HG03558 (cell line): Measurements from ENCODE around the gene SIGLEC14.

ENCODE experiments used
- ATAC-seq: cut with Tn5 transposase; IDR thresholded peaks from one replicate; pipeline ENCODE4 v1.9.1; 2021; ENCODE audit warnings: moderate number of reproducible peaks; ENCODE audit not compliant: unreplicated experiment; ENCODE audit errors: extremely low read depth

The SIGLEC14 gene

DNA sequence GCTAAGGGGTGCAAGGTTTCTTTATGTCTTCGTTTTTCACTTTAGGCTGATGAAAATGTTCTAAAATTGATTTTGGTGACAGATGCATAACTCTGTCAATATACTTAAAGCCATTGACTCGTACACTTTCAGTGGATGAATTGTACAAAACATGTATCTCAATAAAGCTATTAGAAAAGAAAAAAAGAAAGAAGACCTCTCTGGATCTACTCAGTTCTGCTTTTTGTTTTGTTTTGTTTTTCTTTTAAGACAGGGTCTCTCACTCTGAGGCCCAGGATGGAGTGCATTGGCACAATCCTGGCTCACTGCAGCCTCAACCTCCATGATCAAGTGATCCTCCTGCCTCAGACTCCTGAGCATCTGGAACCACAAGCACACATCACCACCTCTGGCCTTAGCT, 19.9 kb downstream of the SIGLEC14 start:
- ATAC-seq: no peak

DNA sequence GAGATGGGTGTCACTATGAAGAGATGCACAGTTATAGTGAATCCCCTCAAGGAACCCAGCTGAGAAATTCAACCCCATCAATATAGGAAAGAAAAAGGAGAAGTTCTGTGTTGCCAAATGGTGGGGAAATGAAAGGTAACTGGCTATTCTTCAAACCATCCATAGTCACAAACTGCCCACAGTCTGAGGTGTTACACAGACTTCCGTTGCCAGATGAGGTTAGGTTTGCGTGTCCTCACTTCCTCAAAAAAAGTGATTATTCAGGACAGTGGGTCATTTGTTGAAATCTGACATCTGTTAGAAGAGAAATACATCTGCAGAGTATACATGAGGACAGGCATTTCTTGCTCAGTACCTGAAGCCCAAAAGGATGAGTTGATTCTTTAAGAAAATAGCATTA, 25.4 kb downstream of the SIGLEC14 start:
- no peak for ATAC-seq

DNA sequence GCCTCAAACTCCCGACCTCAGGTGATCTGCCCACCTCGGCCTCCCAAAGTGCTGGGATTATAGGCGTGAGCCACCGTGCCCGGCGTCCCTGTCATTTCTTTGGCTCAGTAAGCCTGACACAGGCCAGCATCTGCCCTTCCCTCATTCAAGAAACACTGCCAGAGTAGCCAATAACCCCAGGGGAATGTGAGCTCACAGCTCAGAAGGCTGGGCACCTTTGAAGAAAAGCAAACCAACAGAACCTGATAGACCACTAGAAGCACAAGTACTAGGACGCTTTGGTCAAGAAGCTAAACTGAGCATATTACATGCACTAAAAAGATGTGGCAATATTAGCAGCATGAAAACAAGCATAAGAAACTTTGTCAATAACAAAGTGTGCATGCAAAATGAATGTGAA, 30.6 kb downstream of the SIGLEC14 start:
- ATAC-seq: no peak

DNA sequence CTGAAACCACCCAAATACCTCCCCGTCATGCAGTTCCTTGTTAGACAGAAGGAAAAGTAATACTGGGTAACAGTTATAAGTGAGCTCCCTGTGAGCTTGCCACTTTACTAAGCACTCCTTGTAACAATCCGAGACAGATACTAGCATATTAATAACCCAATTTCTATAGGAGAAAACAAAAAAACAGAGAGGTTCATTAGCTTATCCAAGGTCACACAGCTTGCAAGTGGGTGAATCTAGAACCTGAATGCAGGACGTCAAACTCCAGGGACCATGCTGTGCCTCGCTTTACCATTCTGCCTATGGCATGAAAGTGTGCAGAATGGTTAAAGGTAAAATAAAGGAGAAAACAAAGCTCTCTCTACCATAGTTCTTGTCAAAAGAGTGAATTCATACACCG, 31.8 kb downstream of the SIGLEC14 start:
- no peak for ATAC-seq

DNA sequence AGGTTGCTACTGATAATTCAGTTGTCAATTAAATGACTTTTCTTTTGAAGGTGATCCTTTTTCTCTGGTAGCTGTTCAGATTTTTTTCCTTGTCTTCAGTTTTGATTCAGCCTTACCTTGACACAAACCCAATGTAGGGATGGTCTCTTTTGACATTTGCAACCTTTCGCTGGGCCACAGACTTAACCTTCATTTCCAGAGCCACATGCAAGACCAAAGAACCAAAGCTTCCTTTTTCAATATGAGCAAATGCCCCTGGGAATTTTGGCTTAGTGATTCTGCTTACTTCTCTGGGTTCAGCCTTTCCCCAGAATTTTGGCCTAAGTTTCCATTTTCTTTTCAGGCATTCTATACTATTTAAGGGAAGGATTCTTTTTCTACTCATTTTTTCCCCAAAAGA, 36.0 kb downstream of the SIGLEC14 start:
- no peak for ATAC-seq

DNA sequence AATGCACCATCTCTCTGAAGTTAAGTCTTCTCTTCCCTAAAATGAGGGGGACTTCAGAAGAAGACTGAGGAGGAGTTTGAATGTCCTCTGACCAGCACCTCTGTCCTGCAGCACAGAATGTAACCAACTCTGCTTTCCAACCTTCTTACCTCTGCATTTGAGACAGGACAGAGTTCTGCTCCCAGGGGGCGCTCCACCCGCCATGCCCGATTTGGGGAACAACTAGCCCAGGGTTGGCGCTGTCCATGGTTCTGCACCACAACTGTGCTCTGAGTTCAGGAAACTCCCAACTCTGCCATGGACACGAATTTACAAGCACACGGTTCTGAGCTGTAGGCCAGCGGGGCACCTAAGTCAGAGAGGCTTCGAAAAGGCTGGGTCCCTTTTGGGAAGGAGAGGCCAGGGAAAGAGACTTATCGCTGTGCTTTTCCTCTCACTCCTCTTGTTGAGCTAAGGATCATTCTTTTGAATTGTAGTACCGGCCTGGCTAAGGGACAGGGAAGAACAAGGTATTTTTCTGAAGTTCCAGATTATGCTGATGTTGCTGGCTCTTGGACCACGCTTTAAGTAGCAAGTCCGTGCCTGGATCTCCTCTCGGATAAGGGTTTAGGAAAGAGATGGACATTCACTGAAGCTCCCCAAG, 38.6 kb downstream of the SIGLEC14 start:
- no peak for ATAC-seq

DNA sequence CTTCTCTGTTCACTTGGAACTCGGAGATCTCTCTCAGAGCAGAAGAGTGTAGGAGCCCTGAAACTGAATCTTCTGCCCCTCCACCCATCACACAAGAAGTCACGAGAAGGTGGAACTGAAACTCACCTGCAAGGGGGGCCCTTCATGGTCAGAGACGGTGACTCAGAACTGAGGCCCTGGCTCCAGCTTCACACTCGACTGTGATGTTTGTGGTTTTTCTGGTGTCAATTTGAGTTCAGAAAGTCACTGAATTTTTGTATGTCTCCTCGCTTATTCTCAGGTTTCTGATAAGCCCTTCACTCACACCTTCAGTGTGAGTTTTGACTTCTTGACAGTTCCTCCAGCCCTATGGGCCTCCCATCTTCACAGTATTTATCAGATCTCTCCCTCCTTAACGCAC, 39.5 kb downstream of the SIGLEC14 start:
- peak; percentile 65 for ATAC-seq

DNA sequence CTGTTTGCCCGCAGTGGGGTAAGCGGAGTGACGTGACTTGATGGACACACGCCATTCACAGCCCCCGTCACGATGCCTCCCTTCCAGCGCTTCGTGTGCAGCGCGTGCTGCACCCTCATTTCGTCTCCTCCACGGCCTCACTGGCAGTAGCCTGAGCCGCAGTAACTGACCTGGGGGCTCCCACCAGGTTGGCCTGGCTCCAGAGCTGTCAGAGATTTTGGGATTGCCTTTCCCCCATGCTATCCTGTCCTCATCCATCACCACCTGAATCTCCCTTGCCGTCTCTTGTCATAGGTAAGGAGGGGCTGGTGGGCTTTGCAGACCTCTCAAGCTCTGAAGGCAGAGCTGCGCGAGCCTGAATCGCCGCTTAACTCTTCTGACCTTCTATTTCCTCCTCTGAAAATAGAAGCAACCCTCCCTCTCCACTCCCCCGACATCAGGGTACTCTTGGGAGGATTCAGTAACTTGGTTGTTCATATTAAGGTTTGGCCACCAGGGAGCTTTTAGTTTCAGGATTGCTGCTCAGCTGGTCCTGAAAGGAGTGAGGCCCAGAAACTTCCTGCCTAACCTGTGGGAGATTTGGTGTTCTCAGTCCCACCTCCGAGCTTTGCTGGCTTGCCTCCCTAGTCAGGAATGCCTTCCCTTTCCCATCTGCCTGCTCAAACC, 44.3 kb downstream of the SIGLEC14 start:
- ATAC-seq: no peak

DNA sequence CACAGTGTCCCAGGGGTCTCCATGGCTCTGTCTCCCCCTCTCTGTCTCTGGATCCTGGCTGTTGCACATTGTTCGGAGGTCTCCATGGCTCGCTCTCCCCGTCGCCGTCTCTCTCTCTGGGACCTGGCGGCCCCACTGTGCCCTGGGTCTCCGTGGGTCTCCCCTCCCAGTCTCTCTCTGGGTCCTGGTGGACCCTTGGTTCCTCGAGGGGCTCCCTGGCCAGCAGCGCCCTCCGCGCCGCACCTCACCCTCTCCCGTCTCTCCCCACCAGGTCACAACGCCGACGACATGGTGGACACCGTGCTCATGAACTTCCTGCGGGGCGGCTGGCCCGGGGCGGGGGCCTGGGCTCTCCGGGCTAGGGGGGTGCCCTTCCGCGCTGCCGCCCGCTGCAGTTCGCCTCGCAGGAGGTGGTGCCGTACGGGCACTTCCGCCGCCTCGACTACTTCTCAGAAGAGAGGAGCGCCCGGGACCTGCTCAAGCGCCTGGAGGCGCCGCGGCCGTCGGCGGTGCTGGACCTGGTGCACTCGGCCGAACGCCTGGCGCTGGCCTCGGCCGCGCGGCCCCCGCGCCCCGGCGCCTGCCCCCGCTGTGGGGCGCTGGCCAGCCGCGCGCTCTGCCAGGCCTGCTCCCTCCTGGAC, 45.6 kb downstream of the SIGLEC14 start:
- no peak for ATAC-seq

DNA sequence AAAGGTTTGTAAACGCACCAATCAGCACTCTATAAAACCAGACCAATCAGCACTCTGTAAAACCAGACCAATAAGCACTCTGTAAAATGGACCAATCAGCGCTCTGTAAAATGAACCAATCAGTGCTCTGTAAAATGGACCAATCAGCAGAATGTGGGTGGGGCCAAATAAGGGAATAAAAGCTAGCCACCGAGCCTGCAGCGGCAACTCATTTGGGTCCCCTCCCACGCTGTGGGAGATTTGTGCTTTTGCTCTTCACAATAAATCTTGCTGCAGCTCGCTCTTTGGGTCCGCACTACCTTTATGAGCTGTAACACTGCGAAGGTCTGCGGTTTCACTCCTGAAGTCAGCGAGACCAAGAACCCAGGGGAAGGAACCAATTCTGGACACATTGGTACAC, 47.5 kb downstream of the SIGLEC14 start:
- ATAC-seq: no peak

DNA sequence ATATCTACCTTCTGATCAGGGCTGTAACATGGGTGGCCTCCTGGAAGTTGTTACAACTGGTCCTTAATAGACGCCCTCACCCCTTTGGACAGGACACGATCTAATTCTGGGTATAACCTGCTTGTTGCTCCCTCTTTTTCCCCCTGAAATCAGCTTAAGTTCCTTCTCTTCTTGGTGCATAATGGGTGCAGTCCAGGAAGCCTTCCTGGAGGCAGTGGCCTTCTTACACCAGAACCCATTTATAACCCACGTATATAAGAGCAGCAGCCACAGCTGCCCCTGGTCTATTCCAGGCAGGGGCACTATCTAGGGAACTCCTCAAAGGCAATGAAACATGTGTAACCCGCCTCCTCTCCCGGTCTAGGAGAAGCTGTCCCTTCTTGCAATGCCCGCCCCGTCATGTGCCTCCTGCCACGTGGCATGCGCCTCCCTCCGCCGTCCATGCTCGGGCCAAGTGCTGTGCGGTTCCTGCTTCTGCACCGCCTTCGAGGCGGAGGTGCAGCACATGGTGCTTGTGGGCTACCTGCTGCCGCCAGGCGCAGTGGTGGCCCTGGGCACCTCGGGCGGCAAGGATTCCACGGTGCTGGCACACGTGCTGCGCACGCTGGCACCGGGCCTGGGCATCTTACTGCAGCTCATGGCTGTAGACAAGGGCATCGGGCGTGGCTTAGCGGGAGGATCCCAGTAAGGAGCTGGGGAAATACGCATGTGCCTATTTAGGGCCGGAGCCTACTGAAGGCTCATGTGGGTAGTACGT, 48.3 kb downstream of the SIGLEC14 start:
- no peak for ATAC-seq

DNA sequence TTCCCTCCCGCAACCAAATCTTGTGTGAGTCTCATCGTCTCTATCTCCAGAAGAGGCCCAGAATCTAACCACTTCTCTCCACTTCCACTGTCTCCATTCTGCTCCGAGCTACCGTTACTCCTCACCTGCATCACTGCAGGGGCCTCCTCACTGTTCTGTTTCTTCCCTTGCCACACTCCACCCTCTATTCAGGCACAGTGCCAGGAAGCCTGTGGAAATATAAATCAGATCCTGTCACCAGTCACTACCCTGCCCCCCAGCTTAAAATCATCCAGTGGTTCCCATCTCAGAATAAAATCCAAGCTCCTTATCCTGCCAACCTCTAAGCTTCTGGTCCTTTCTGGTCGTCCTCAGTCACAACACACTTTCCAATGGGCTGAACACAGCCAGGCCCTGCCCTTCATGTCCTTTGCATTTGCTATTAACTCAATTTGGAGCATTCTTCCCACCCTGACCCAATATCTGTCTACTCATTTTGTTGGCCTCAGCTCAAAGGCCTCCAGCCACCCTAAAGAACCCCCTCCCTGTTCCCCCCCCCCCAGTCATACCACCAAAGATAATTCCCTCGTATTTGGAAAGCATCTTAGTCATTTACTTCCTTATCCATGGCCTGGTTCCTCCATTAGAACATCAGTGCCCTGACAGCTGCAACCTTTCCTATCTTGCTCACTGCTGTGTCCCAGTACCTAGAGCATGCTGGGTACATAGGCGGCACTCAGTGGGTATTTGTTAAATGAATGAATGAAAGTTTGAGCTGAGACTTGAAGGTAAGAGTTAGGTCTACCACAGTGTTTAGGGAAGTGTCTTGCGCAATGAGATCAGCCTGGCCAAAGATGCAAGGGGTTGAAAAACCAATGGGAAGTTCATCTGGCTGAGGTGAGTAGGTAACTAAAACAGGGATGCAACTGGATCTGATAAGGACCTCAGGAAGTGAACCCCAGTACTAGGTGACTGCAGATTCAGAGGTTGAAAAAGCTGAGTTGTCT, 51.1 kb downstream of the SIGLEC14 start:
- ATAC-seq: no peak

DNA sequence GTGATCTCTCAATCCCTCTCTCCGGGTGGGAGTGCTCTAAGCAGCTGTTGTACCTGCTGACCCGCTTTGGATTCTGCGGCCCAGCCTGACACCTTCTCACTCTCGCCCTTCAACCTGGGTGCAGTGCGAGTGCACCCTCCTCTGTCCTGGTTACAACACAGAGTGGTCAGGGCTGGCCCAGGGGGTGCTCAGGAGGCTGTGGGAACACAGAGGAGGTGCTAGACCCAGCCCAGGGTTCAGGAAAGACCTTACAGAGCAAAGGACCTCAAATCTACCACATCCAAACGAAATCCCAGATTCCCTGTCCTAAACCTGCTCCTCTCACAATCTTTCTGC, 51.9 kb downstream of the SIGLEC14 start:
- no peak for ATAC-seq

DNA sequence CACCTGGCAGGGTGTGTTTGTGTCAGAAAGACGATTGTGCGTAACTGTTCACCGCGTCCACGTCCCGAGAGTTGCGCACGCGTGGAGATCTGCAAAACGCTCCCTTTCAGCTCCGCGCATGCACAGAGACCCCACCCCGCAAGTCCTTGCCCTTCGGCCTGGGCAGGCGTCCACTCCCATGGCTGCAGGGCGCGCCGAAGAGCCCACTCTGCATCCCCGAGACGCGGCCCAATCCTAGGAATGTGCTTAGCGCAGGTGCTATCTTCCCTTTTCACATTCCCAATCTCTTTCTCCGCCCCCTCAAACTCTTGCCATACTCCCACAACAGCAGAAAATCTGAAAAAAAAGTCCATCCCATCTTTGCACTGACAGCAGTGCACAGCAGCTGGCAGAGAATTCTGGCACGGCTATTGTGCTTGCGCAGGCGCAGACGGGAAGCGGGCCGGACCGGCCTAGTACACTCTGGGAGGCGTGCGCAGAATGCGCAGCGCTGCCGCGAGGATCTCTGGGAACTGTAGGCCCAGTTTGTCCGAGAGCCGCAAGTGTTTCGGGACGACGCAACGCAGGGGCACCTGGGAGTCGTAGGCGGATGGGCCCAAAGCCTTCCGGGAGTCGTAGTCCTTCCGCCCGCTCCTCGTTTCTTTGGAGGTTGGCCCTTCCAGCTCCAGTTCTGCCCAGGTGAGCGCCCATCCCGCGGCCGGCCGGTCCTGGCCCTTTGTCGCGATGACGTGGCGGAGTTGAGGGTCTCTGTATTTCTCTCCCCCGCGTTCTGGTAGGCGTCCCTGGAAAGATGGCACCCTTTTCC, 52.5 kb downstream of the SIGLEC14 start:
- peak; percentile 92 for ATAC-seq

DNA sequence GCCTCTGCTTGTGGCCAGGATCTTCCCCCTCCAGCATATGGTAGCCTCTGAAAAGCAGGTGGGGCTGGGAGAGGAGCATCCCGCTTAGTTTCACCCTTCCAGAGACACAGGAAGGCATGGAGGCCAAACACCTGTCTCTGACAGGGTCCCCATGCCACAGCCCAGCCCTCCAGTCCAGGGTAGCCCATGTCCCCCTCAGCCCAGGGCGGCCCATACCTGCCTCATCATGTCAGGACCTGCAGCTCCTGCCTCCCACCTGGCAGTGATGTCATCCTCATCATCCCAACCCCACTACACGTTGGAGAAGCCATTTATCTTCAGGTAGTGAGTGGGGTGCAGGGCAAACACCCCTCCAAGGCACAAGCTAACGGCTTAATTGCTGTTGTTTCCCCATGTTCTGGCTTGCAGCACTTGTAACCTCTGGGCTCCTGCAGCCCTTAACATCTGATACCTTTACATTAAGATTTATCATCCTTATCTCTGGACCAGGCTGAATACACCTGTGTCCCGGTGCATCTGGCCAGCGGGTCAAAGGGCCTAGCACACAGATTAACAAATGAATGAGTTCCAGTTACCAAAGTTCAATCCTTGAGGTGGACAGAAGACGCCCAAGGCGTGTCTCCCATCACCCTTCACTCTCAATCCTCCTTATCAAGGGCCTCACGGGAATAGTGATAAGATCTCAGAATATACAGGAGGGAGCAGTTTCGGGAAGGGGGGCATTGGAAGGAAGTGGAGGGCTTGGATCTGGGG, 53.3 kb downstream of the SIGLEC14 start:
- no peak for ATAC-seq
